Effector memory CD8-positive, alpha-beta T cell (primary cell): Measurements from ENCODE around the gene ZCCHC9.
"Not testable (repeated sequence)": the region's sequence is repeated elsewhere in the genome, so short reads cannot be mapped to it uniquely, and the experiment has no call there.

Experiments
- ATAC-seq: fragments of 150-1000 bp; cut with Tn5 transposase; replicated peaks from 2 replicates; pipeline ENCODE4 v1.10.0; 2021; ENCODE audit warnings: mild to moderate bottlenecking, moderate library complexity
- DNase-seq, 3 experiments: peaks; one replicate each; pipeline ENCODE4 v3.0.0; 2021
- H3K27ac Mint-ChIP-seq, 2 donors: one replicate each; pipeline ENCODE4 v1.8.0; 2022; ENCODE audit warnings: mild to moderate bottlenecking in 2 of 2, mixed read lengths in 2 of 2, moderate library complexity in 2 of 2
- H3K27me3 Mint-ChIP-seq, 2 donors: one replicate each; pipeline ENCODE4 v1.8.0; 2022; ENCODE audit warnings: mixed read lengths in 2 of 2
- H3K36me3 Mint-ChIP-seq: one replicate; pipeline ENCODE4 v1.8.0; 2022; ENCODE audit warnings: mild to moderate bottlenecking, moderate library complexity, mixed read lengths; ENCODE audit not compliant: insufficient read depth
- H3K4me1 Mint-ChIP-seq, 2 donors: one replicate each; pipeline ENCODE4 v1.8.0; 2022; ENCODE audit warnings: low read depth in 2 of 2, mixed read lengths in 2 of 2
- H3K4me3 Mint-ChIP-seq, 2 donors: one replicate each; pipeline ENCODE4 v1.8.0; 2022; ENCODE audit warnings: mild to moderate bottlenecking in 2 of 2, mixed read lengths in 2 of 2, moderate library complexity in 2 of 2
- H3K9me3 Mint-ChIP-seq, 2 donors: one replicate each; pipeline ENCODE4 v1.8.0; 2022; ENCODE audit warnings: mixed read lengths in 2 of 2
- total RNA-seq, 9 experiments: gene quantifications; one replicate each; lab custom pipeline; 2026; lab: John Stamatoyannopoulos, UW

The ZCCHC9 gene
- total RNA-seq, result 13.4 to 35.5 (median 29.8) reads per million in 9 experiments

DNA sequence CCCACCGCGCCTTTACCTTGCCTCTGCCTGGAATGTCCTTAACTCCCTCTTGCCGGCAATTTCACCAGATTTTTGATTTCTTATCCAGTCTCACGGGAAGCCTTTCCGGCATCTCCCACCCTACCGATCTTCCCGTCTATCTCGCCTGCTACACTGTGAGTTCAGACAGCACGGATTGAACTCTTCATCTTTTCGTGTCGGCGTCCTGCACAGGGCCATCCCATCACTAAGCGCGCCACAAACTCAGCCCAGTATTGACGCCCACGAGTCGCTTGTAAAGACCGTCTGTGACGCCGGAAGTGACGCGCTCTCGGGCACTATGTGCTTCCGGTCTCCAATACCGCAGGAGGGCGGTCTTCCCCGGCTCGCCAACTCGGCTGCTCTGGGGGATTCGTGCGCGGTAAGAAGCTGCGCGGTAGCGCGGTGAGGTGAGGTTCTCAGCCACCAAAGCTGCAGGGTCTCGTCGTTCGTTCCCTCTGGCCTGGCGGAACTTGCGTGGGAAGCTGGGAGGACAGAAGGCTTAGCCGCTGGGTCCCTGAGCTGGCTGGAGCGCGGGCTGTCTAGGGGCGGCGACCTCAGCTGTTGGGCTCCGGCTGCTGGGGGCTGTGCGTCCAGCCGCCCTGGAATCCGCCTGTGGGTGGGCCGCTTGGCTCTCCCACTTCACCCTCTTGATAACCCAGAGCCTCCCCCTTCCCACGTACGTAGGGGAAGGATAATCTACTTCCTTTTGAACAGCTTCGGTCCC, at the start of gene ZCCHC9:
Gene ZCCHC9, plus strand, starts transcription at position 317 of the 745 bp plus-strand sequence. CDS start 3,171 bp downstream, outside the sequence.
- Mint-ChIP-seq H3K4me1 (peaks cover 26 to 27% of the 10 kb centered on the region in 2 donors), H3K4me3 (peak within 1 kb of the TSS; percentile 94)

GRCh38 chr5:81251922-81252321, 49.5 kb upstream of the ZCCHC9 start:
- no peak for DNase-seq
- Mint-ChIP-seq H3K4me1 (peaks cover 0 to 2% of the 10 kb centered on the region in 2 donors), H3K27me3 (no peaks in the 10 kb centered on the region), H3K9me3 (no peaks in the 10 kb centered on the region), H3K27ac (no peak overlapping the region), H3K36me3 (no peaks in the 10 kb centered on the region), H3K4me3 (no peak overlapping the region)
- ATAC-seq, result no peak

More for the DNA sequence above, at the start of gene ZCCHC9:
- peak; percentile 90 to 92 (median 90) for DNase-seq
- Mint-ChIP-seq H3K9me3 (no peaks in the 10 kb centered on the region), H3K27me3 (no peaks in the 10 kb centered on the region), H3K27ac (peak within 1 kb of the TSS; percentile 94 to 97), H3K36me3 (peaks cover 16% of the 10 kb centered on the region)
- ATAC-seq, result peak; percentile 93

GRCh38 chr5:81252904-81253303, 48.5 kb upstream of the ZCCHC9 start:
- H3K27ac Mint-ChIP-seq, result no peak overlapping the region
- DNase-seq (no peak), ATAC-seq (no peak)
- H3K9me3 Mint-ChIP-seq, result no peaks in the 10 kb centered on the region
- H3K27me3 Mint-ChIP-seq, result no peaks in the 10 kb centered on the region
- H3K4me3 Mint-ChIP-seq, result no peak overlapping the region
- H3K4me1 Mint-ChIP-seq, result peaks cover 2 to 3% of the 10 kb centered on the region in 2 donors
- no peaks in the 10 kb centered on the region for H3K36me3 Mint-ChIP-seq

DNA sequence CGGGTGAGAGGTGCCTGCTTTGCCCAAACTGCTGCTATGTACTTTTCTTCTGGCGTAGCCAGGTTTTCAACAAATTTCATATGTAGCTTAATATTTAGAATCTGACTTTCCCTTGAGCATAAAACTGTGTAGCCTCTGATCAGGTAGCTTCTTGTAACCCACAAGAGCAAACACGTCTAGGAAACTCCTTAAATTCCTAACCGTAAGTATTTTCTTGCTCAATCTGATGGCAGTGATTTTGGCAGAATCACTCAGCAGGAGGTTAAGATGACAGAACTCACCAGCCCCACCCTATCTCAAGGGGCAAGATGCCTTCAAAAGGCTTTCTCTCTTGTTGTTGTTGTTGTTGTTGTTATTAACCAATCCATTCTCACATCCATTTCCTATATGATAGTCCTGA, 47.5 kb upstream of the ZCCHC9 start:
- no peaks in the 10 kb centered on the region for H3K9me3 Mint-ChIP-seq
- DNase-seq, result no peak
- H3K27me3 Mint-ChIP-seq, result no peaks in the 10 kb centered on the region
- H3K4me1 Mint-ChIP-seq, result peaks cover 3 to 5% of the 10 kb centered on the region in 2 donors
- no peak for ATAC-seq
- no peak overlapping the region for H3K4me3 Mint-ChIP-seq
- H3K36me3 Mint-ChIP-seq, result no peaks in the 10 kb centered on the region
- H3K27ac Mint-ChIP-seq, result no peak overlapping the region

DNA sequence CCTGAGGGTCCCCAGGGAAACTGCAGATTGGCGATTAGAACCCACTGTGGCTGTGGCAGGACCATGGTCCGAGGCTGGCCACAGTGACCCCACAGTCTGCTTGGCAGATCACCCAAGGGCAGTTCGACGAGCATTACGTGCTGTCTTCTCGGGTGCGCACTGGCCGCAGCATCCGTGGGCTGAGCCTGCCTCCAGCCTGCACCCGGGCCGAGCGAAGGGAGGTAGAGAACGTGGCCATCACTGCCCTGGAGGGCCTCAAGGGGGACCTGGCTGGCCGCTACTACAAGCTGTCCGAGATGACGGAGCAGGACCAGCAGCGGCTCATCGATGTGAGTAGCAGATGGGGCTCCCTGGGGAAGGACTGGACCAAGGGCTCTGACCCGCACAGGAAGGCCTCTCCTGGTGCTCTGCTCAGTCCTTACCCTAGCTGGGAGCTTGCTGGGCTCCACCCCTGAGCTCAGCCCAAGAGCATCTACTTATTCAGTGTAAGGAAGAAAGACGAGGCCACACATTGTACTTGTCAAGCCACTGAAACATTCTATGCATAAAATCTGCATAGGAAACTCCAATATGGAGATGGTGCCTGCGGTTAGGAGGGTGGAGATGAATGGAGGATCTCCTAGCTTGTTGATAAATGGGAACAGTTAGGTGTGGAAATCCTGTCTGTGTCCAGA, 46.4 kb upstream of the ZCCHC9 start:
- DNase-seq (no peak), ATAC-seq (no peak)
- Mint-ChIP-seq H3K36me3 (no peaks in the 10 kb centered on the region), H3K27me3 (no peaks in the 10 kb centered on the region), H3K27ac (no peak overlapping the region), H3K4me3 (no peak overlapping the region), H3K9me3 (peaks cover 0 to 3% of the 10 kb centered on the region in 2 donors), H3K4me1 (peaks cover 3 to 5% of the 10 kb centered on the region in 2 donors)

DNA sequence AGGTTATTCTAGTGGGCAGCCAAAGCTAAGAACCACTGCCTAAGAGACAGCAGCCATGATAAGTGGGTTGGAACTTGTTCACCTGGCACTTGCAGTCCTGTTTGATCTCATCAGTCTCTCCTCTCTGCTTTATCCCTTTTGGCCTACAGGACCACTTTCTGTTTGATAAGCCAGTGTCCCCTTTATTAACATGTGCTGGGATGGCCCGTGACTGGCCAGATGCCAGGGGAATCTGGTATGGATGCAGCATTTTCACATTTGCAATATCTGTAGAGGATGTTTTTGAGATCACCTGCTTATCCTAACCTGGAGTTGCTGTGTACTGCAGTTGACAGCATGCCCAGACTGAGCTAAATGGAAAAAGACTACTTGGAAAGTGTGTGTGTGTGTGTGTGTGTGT, 44.6 kb upstream of the ZCCHC9 start:
- peaks cover 3 to 5% of the 10 kb centered on the region in 2 donors for H3K4me1 Mint-ChIP-seq
- no peak overlapping the region for H3K4me3 Mint-ChIP-seq
- H3K27me3 Mint-ChIP-seq, result no peaks in the 10 kb centered on the region
- no peak overlapping the region for H3K27ac Mint-ChIP-seq
- H3K36me3 Mint-ChIP-seq, result no peaks in the 10 kb centered on the region
- ATAC-seq (no peak), DNase-seq (no peak)
- H3K9me3 Mint-ChIP-seq, result peaks cover 0 to 6% of the 10 kb centered on the region in 2 donors

DNA sequence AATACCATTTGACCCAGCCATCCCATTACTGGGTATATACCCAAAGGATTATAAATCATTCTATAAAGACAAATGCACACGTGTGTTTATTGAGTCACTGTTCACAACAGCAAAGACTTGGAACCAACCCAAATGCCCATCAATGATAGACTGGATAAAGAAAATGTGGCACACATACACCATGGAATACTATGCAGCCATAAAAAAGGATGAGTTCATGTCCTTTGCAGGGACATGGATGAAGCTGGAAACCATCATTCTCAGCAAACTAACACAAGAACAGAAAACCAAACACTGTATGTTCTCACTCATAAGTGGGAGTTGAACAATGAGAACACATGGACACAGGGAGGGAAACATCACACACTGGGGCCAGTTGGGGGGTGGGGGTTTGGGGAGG, 38.6 kb upstream of the ZCCHC9 start:
- not testable (repeated sequence) for ATAC-seq, DNase-seq, H3K27ac Mint-ChIP-seq, H3K4me3 Mint-ChIP-seq, H3K36me3 Mint-ChIP-seq, H3K4me1 Mint-ChIP-seq, H3K27me3 Mint-ChIP-seq, H3K9me3 Mint-ChIP-seq

DNA sequence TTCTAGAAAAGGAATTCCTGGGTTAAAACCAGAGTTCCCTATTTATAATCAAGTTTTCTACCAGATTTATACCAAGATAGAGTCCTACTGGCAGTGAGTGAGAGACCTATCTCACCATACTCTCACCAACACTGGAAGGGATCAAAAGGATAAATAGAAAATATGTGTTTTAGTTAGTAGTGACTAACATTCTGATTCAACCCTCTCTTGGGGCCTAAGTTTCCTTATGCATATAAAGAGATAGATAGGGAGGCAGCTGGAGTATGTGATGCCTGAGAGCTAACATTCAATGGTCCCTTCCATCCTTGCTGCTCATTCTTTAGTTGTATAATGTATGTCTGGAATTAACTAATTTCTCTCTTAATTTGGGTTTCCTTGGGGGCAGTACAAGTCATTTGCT, 36.3 kb upstream of the ZCCHC9 start:
- no peak overlapping the region for H3K27ac Mint-ChIP-seq
- ATAC-seq (no peak), DNase-seq (no peak)
- H3K4me3 Mint-ChIP-seq, result no peak overlapping the region
- no peaks in the 10 kb centered on the region for H3K36me3 Mint-ChIP-seq
- H3K4me1 Mint-ChIP-seq, result peaks cover 0 to 6% of the 10 kb centered on the region in 2 donors
- peaks cover 0 to 4% of the 10 kb centered on the region in 2 donors for H3K9me3 Mint-ChIP-seq
- no peaks in the 10 kb centered on the region for H3K27me3 Mint-ChIP-seq

GRCh38 chr5:81268521-81269196, 32.7 kb upstream of the ZCCHC9 start:
- Mint-ChIP-seq H3K27ac (no peak overlapping the region), H3K36me3 (peaks cover 2% of the 10 kb centered on the region), H3K4me1 (peaks cover 15 to 17% of the 10 kb centered on the region in 2 donors), H3K9me3 (peaks cover 3 to 8% of the 10 kb centered on the region in 2 donors), H3K27me3 (no peaks in the 10 kb centered on the region), H3K4me3 (no peak overlapping the region)
- no peak for DNase-seq
- no peak for ATAC-seq

DNA sequence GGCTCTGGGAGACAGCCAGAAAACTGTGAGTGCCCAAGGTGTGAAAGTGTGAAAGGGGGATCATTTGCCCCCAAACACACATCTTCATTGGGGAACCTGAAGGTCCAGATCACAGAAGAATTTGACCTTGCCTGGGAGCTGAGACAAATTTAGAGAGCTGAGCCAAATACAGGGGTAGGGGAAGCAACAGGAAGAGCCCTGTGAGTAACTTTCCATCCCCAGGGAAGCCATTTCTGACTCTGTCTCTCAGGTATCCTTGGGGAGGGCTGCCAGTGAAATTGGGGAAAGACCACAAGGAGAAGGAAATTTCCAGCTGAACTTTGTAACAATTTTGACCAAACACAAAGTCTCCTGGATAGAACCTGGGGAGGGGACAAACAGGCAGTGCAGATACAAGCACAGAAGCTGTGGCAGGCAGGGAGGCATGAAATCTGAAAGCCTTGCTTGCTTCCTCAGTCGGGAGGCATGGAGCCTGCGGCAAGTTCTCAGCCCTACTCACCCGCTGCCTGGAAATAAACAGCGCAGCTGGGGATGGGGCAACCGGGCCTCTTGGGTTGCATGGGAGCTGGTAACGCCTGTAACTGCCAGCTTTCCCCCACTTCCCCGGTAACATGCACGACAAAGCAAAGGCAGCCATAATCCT, 31.5 kb upstream of the ZCCHC9 start:
- Mint-ChIP-seq H3K27me3 (no peaks in the 10 kb centered on the region), H3K36me3 (peaks cover 2% of the 10 kb centered on the region), H3K4me1 (peaks cover 17% of the 10 kb centered on the region in 2 donors), H3K9me3 (peaks cover 3 to 8% of the 10 kb centered on the region in 2 donors), H3K4me3 (no peak overlapping the region), H3K27ac (no peak overlapping the region)
- no peak for DNase-seq
- ATAC-seq, result no peak

DNA sequence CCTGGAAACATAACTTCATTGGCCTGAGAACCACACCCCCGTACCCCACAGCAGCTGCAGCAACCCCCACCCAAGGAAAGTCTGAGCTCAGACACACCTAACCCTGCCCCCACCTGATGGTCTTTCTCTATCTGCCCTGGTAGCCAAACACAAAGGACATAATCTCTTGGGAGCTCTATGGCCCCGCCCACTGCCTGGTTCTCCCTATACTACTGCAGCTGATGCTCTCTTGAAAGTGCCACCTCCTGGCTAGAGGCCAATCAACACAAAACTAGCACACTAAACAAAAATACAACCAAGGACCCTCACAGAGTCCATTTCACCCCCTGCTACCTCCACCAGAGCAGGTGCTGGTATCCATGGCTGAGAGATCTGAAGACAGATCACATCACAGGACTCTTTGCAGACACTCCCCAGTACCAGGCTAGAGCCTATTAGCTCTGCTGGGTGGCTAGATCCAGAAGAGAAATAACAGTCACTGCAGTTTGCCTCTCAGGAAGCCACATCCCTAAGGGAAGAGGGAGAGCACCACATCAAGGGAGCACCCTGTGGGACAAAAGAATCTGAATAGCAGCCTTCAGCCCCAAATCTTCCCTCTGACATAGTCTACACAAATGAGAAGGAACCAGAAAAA, 30.9 kb upstream of the ZCCHC9 start:
- H3K27me3 Mint-ChIP-seq, DNase-seq, ATAC-seq, H3K27ac Mint-ChIP-seq, H3K4me3 Mint-ChIP-seq, H3K9me3 Mint-ChIP-seq, H3K36me3 Mint-ChIP-seq: not testable (repeated sequence)
- peaks cover 17% of the 10 kb centered on the region in 2 donors for H3K4me1 Mint-ChIP-seq

GRCh38 chr5:81283976-81284375, 17.4 kb upstream of the ZCCHC9 start:
- no peak for ATAC-seq

More at GRCh38 chr5:81283976-81284375, 17.4 kb upstream of the ZCCHC9 start:
- peaks cover 13 to 29% of the 10 kb centered on the region in 2 donors for H3K4me1 Mint-ChIP-seq
- H3K27ac Mint-ChIP-seq, result no peak overlapping the region
- no peaks in the 10 kb centered on the region for H3K36me3 Mint-ChIP-seq
- H3K27me3 Mint-ChIP-seq, result no peaks in the 10 kb centered on the region
- no peaks in the 10 kb centered on the region for H3K9me3 Mint-ChIP-seq
- DNase-seq, result no peak
- no peak overlapping the region for H3K4me3 Mint-ChIP-seq
